Neuronal stem cell (in vitro differentiated cells): ENCODE measurements around the gene HOXC10.

Source experiments
- DNase-seq: peaks from one replicate; pipeline ENCODE4 v3.0.0-alpha.2; 2013; ENCODE audit warnings: low spot score
- H2AFZ ChIP-seq: one replicate; pipeline ENCODE4 v1.6.1; 2013; ENCODE audit warnings: mild to moderate bottlenecking, low read length, inconsistent platforms
- H2AK5ac ChIP-seq: 2 replicates; pipeline ENCODE4 v1.6.1; 2013; ENCODE audit warnings: low read depth, mild to moderate bottlenecking, inconsistent platforms, low read length, moderate library complexity, mixed read lengths
- H2BK120ac ChIP-seq: 2 replicates; pipeline ENCODE4 v1.6.1; 2013; ENCODE audit warnings: low read depth, mild to moderate bottlenecking, inconsistent platforms, low read length, moderate library complexity, mixed read lengths
- H2BK12ac ChIP-seq: one replicate; pipeline ENCODE4 v1.6.1; 2013; ENCODE audit warnings: low read length, inconsistent platforms
- H2BK15ac ChIP-seq: 2 replicates; pipeline ENCODE4 v1.6.1; 2013; ENCODE audit warnings: mild to moderate bottlenecking, low read length, inconsistent platforms, mixed read lengths
- H2BK5ac ChIP-seq: one replicate; pipeline ENCODE4 v1.6.1; 2013; ENCODE audit warnings: inconsistent platforms, mild to moderate bottlenecking, low read length, moderate library complexity
- H3K14ac ChIP-seq: one replicate; pipeline ENCODE4 v1.6.1; 2013; ENCODE audit warnings: low read length, inconsistent platforms
- H3K18ac ChIP-seq: 2 replicates; pipeline ENCODE4 v1.6.1; 2013; ENCODE audit warnings: low read length, inconsistent platforms
- H3K23ac ChIP-seq: 2 replicates; pipeline ENCODE4 v1.6.1; 2013; ENCODE audit warnings: low read depth, mild to moderate bottlenecking, mixed read lengths, low read length, inconsistent platforms; ENCODE audit not compliant: poor library complexity
- H3K27ac ChIP-seq: replicated peaks from 3 replicates; pipeline ENCODE4 v1.5.1; 2013; ENCODE audit warnings: low read length, inconsistent platforms
- H3K27me3 ChIP-seq, 3 experiments: 2 replicates each; pipeline ENCODE4 v1.6.1; 2013; ENCODE audit warnings: low read length in 3 of 3, mild to moderate bottlenecking in 2 of 3, inconsistent platforms in 1 of 3, low read depth in 1 of 3, mixed read lengths in 1 of 3, moderate library complexity in 1 of 3; ENCODE audit not compliant: control insufficient read depth in 3 of 3, insufficient read depth in 3 of 3
- H3K36me3 ChIP-seq, 2 donors: replicated peaks in 1 of 2; 2 replicates each; pipeline ENCODE4 v1.6.1; 2013; ENCODE audit warnings: low read length in 2 of 2; ENCODE audit not compliant: control insufficient read depth in 2 of 2, insufficient read depth in 2 of 2
- H3K4ac ChIP-seq: 2 replicates; pipeline ENCODE4 v1.6.1; 2013; ENCODE audit warnings: inconsistent platforms, mild to moderate bottlenecking, low read length, moderate library complexity
- H3K4me1 ChIP-seq, 2 donors: 1 replicate in 1 of 2; 2 replicates in 1 of 2; pipeline ENCODE4 v1.6.1; 2013; ENCODE audit warnings: low read length in 2 of 2, low read depth in 1 of 2; ENCODE audit not compliant: control insufficient read depth in 2 of 2, insufficient read depth in 1 of 2
- H3K4me2 ChIP-seq: one replicate; pipeline ENCODE4 v1.6.1; 2013; ENCODE audit warnings: mild to moderate bottlenecking, low read length, inconsistent platforms; ENCODE audit not compliant: insufficient read depth, poor library complexity, severe bottlenecking
- H3K4me3 ChIP-seq, 2 donors: 2 replicates each; pipeline ENCODE4 v1.5.1; 2013; ENCODE audit warnings: low read length in 2 of 2, mild to moderate bottlenecking in 2 of 2, inconsistent platforms in 1 of 2, moderate library complexity in 1 of 2
- H3K79me1 ChIP-seq: one replicate; pipeline ENCODE4 v1.6.1; 2013; ENCODE audit warnings: low read depth, mild to moderate bottlenecking, inconsistent platforms, low read length, moderate library complexity
- H3K9ac ChIP-seq: one replicate; pipeline ENCODE4 v1.6.1; 2013; ENCODE audit warnings: mild to moderate bottlenecking, low read depth, low read length, inconsistent platforms; ENCODE audit not compliant: poor library complexity
- H3K9me3 ChIP-seq, 2 donors: replicated peaks in 1 of 2; 2 replicates each; pipeline versions ENCODE3 to v1.6.1; 2013; ENCODE audit warnings: low read length in 2 of 2, mild to moderate bottlenecking in 2 of 2, inconsistent platforms in 1 of 2, low read depth in 1 of 2, mixed read lengths in 1 of 2, moderate library complexity in 1 of 2; ENCODE audit not compliant: control insufficient read depth in 2 of 2, insufficient read depth in 1 of 2
- H4K8ac ChIP-seq: one replicate; pipeline ENCODE4 v1.6.1; 2013; ENCODE audit warnings: low read depth, mild to moderate bottlenecking, inconsistent platforms, low read length, moderate library complexity
- H4K91ac ChIP-seq: one replicate; pipeline ENCODE4 v1.6.1; 2013; ENCODE audit warnings: low read length, low read depth, mild to moderate bottlenecking, inconsistent platforms; ENCODE audit not compliant: poor library complexity
- WGBS, 2 donors: extraction: QIAGEN DNeasy Blood & Tissue Kit; methylation state at CpG; one replicate each; pipeline ENCODE4 v1.1.7; 2013; ENCODE audit warnings: missing lambda C conversion rate in 2 of 2, mixed read lengths in 1 of 2; ENCODE audit not compliant: insufficient read length in 2 of 2, insufficient replicate concordance in 1 of 2; ENCODE audit errors: extremely low coverage in 2 of 2; 5-methylcytosine and 5-hydroxymethylcytosine counted together

Gene HOXC10

GRCh38 chr12:54006559-54007220, 21.7 kb downstream of the HOXC10 start:
- no CpG with 5 or more reads among the region's 22 CpGs for WGBS, 2 donors
- no peak overlapping the region for H3K4me3 ChIP-seq
- peaks cover 69 to 99% (median 95%) of the 10 kb centered on the region in 3 experiments for H3K27me3 ChIP-seq

GRCh38 chr12:54007538-54008259, 22.8 kb downstream of the HOXC10 start:
- Histone ChIP-seq H3K79me1 (peaks cover 2% of the 10 kb centered on the region), H3K36me3 (no peaks in the 10 kb centered on the region), H3K9ac (peak overlapping the region; percentile 70), H3K4ac (no peak overlapping the region), H2AFZ (no peak overlapping the region), H3K4me2 (no peak overlapping the region), H3K14ac (no peak overlapping the region), H2AK5ac (no peak overlapping the region), H3K9me3 (no peaks in the 10 kb centered on the region), H2BK5ac (no peak overlapping the region), H3K4me3 (no peak overlapping the region), H3K4me1 (no peaks in the 10 kb centered on the region), H2BK120ac (no peak overlapping the region), H3K27me3 (peaks cover 65 to 95% (median 95%) of the 10 kb centered on the region in 3 experiments), H3K18ac (no peak overlapping the region), H3K23ac (no peak overlapping the region), H2BK15ac (no peak overlapping the region), H4K8ac (no peak overlapping the region), H4K91ac (no peak overlapping the region), H3K27ac (no peak overlapping the region), H2BK12ac (no peak overlapping the region)
- no CpG with 5 or more reads among the region's 2 CpGs for WGBS, 2 donors
- DNase-seq, result no peak

More at GRCh38 chr12:54006559-54007220, 21.7 kb downstream of the HOXC10 start:
- Histone ChIP-seq H2AFZ (no peak overlapping the region), H2BK120ac (no peak overlapping the region), H3K18ac (no peak overlapping the region), H4K8ac (no peak overlapping the region), H2BK15ac (no peak overlapping the region), H4K91ac (no peak overlapping the region), H3K4me1 (no peaks in the 10 kb centered on the region), H3K9me3 (no peaks in the 10 kb centered on the region), H2AK5ac (no peak overlapping the region), H3K4ac (no peak overlapping the region), H3K14ac (no peak overlapping the region), H2BK12ac (no peak overlapping the region), H3K9ac (no peak overlapping the region), H3K4me2 (no peak overlapping the region), H2BK5ac (no peak overlapping the region), H3K36me3 (no peaks in the 10 kb centered on the region), H3K79me1 (peaks cover 2% of the 10 kb centered on the region), H3K27ac (no peak overlapping the region), H3K23ac (no peak overlapping the region)
- no peak for DNase-seq

- Histone ChIP-seq H3K9ac (no peak overlapping the region), H4K91ac (no peak overlapping the region), H3K9me3 (no peaks in the 10 kb centered on the region), H3K27ac (no peak overlapping the region), H3K4ac (no peak overlapping the region), H3K18ac (no peak overlapping the region), H2BK12ac (no peak overlapping the region), H3K79me1 (peaks cover 2% of the 10 kb centered on the region), H2AFZ (no peak overlapping the region), H2BK120ac (no peak overlapping the region), H2BK5ac (no peak overlapping the region), H4K8ac (no peak overlapping the region), H3K36me3 (no peaks in the 10 kb centered on the region), H2BK15ac (no peak overlapping the region), H2AK5ac (no peak overlapping the region), H3K4me1 (no peaks in the 10 kb centered on the region), H3K23ac (no peak overlapping the region), H3K4me2 (no peak overlapping the region), H3K4me3 (no peak overlapping the region), H3K27me3 (peaks cover 65 to 95% (median 95%) of the 10 kb centered on the region in 3 experiments), H3K14ac (no peak overlapping the region)
- WGBS, 2 donors, result no CpG with 5 or more reads among the region's 2 CpGs
- no peak for DNase-seq
Measured at GRCh38 chr12:54008260-54008552, 23.3 kb downstream of the HOXC10 start.

- Histone ChIP-seq H2BK15ac (peak overlapping the region; percentile 32), H3K27ac (no peak overlapping the region), H3K79me1 (peaks cover 2% of the 10 kb centered on the region), H3K36me3 (no peaks in the 10 kb centered on the region), H4K91ac (no peak overlapping the region), H3K9ac (no peak overlapping the region), H3K9me3 (no peaks in the 10 kb centered on the region), H3K4me1 (no peaks in the 10 kb centered on the region), H3K14ac (no peak overlapping the region), H3K4me2 (no peak overlapping the region), H2BK12ac (no peak overlapping the region), H3K27me3 (peaks cover 63 to 95% (median 94%) of the 10 kb centered on the region in 3 experiments), H2AFZ (peak overlapping the region; percentile 64), H3K18ac (no peak overlapping the region), H3K23ac (no peak overlapping the region), H3K4ac (no peak overlapping the region), H2BK5ac (no peak overlapping the region), H2AK5ac (no peak overlapping the region), H4K8ac (no peak overlapping the region), H3K4me3 (no peak overlapping the region), H2BK120ac (no peak overlapping the region)
- no CpG with 5 or more reads among the region's 51 CpGs for WGBS, 2 donors
- DNase-seq, result no peak
Measured at GRCh38 chr12:54009171-54010052, 24.5 kb downstream of the HOXC10 start.
